HG02610 (cell line): ENCODE measurements around the gene AKT1.
"Not testable (repeated sequence)": the region's sequence is repeated elsewhere in the genome, so short reads cannot be mapped to it uniquely, and the experiment has no call there.

Source experiments
- ATAC-seq: cut with Tn5 transposase; IDR thresholded peaks from one replicate; pipeline ENCODE4 v1.9.1; 2021; ENCODE audit warnings: mild to moderate bottlenecking, moderate library complexity; ENCODE audit not compliant: unreplicated experiment

AKT1 gene

GRCh38 chr14:104755621-104756020, 39.9 kb downstream of the AKT1 start:
- ATAC-seq, result no peak

GRCh38 chr14:104754213-104754851, 41.2 kb downstream of the AKT1 start:
- ATAC-seq, result no peak

- no peak for ATAC-seq
These were observed 41.9 kb downstream of the AKT1 start for GRCh38 chr14:104753528-104754212.

GRCh38 chr14:104752735-104753527, 42.6 kb downstream of the AKT1 start, which contains the start of gene SIVA1:
TSS of gene SIVA1 (plus strand) at chr14:104753147. CDS start at chr14:104753202, 55 bp downstream.
- peak; percentile 91 for ATAC-seq

- ATAC-seq, result no peak
These were observed 43.2 kb downstream of the AKT1 start for GRCh38 chr14:104752423-104752734.

GRCh38 chr14:104751539-104752422, 43.8 kb downstream of the AKT1 start:
- no peak for ATAC-seq

GRCh38 chr14:104750753-104751057, 44.8 kb downstream of the AKT1 start:
- ATAC-seq, result not testable (repeated sequence)

GRCh38 chr14:104750056-104750752, 45.3 kb downstream of the AKT1 start:
- ATAC-seq, result no peak

- ATAC-seq, result no peak
These were observed 46.4 kb downstream of the AKT1 start for GRCh38 chr14:104749111-104749649.

GRCh38 chr14:104747876-104748275, 47.7 kb downstream of the AKT1 start:
- no peak for ATAC-seq

- ATAC-seq, result no peak
These were observed 48.5 kb downstream of the AKT1 start for GRCh38 chr14:104746934-104747481.

GRCh38 chr14:104746071-104746545, 49.4 kb downstream of the AKT1 start:
- no peak for ATAC-seq

GRCh38 chr14:104745431-104745830, 50.1 kb downstream of the AKT1 start:
- ATAC-seq, result no peak

- no peak for ATAC-seq
These were observed 51.1 kb downstream of the AKT1 start for GRCh38 chr14:104744484-104744883.

GRCh38 chr14:104743461-104744380, 51.8 kb downstream of the AKT1 start:
- ATAC-seq, result no peak

- no peak for ATAC-seq
These were observed 52.7 kb downstream of the AKT1 start for GRCh38 chr14:104742586-104743455.

GRCh38 chr14:104741803-104742251, 53.7 kb downstream of the AKT1 start:
- no peak for ATAC-seq
